Measurements from ENCODE around the gene DAP.

- TF ChIP-seq, protein P1, sequence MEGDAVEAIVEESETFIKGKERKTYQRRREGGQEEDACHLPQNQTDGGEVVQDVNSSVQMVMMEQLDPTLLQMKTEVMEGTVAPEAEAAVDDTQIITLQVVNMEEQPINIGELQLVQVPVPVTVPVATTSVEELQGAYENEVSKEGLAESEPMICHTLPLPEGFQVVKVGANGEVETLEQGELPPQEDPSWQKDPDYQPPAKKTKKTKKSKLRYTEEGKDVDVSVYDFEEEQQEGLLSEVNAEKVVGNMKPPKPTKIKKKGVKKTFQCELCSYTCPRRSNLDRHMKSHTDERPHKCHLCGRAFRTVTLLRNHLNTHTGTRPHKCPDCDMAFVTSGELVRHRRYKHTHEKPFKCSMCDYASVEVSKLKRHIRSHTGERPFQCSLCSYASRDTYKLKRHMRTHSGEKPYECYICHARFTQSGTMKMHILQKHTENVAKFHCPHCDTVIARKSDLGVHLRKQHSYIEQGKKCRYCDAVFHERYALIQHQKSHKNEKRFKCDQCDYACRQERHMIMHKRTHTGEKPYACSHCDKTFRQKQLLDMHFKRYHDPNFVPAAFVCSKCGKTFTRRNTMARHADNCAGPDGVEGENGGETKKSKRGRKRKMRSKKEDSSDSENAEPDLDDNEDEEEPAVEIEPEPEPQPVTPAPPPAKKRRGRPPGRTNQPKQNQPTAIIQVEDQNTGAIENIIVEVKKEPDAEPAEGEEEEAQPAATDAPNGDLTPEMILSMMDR (conservative IDR thresholded peaks at IDR 0.05): no peak
- TF ChIP-seq EZH2 (IDR thresholded peaks at IDR 0.05; ENCODE audit: low read depth): no peak
These were observed 27.3 kb upstream of the DAP start for GRCh38 chr5:10788358-10788757.

Data from PC-9 (cell line).